Head of caudate nucleus (tissue), 42 donors: ENCODE data around the gene ARL17A.
A peak's percentile ranks its signal among the peaks of the same experiment; 100 is the strongest.
"Not testable (repeated sequence)": the region's sequence is repeated elsewhere in the genome, so short reads cannot be mapped to it uniquely, and the experiment has no call there.

Experiments used
- DNase-seq, 42 donors: peaks; one replicate each; pipeline versions ENCODE4 v3.0.0 to v3.0.0-alpha.2; 2020 to 2021; ENCODE audit warnings: mixed read lengths in 7 of 42
- intact Hi-C: fragments of 100-400 bp; cut with DNase I; formaldehyde crosslinking; loops from one replicate; pipeline ENCODE4 v1.15.0; 2022

The ARL17A gene

DNA sequence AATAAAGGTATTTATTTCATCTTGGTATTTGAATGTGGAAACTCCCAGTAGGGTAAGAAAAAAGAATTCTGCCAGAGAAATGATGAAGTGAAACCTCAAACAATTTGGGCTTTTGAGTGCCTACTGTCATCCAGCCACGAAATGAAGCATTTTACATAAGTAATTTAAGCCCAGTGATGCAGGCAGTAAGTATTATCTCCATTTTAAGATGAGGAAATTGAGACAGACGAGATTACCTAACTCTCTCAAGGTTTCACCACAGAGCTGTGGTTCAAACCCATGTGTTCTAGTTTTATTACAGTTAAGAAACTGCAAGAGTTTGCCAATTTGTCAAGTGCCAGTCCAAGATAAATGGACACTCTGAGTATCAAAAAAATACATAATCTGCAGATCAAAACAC is 13.2 kb downstream of the ARL17A start:
- intact Hi-C loops, DNase-seq: not testable (repeated sequence)

GRCh38 chr17:46560048-46560447 is 19.4 kb downstream of the ARL17A start:
- intact Hi-C loops, DNase-seq: not testable (repeated sequence)

GRCh38 chr17:46559155-46559554 is 20.3 kb downstream of the ARL17A start:
- DNase-seq, intact Hi-C loops: not testable (repeated sequence)

DNA sequence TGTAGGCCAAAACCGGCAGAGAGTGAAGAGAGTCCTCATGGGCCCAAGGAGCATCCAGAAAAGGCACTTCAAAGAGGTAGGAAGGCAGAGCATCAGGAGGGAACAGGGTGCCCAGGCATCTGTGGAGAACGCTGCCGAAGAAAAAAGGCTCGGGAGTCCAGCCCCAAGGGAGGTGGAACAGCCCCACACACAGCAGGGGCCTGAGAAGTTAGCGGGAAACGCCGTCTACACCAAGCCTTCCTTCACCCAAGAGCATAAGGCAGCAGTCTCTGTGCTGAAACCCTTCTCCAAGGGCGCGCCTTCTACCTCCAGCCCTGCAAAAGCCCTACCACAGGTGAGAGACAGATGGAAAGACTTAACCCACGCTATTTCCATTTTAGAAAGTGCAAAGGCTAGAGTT is 30.9 kb downstream of the ARL17A start:
- DNase-seq = peak in 1 of 42 donors; percentile 1
- intact Hi-C loops = not testable (repeated sequence)

DNA sequence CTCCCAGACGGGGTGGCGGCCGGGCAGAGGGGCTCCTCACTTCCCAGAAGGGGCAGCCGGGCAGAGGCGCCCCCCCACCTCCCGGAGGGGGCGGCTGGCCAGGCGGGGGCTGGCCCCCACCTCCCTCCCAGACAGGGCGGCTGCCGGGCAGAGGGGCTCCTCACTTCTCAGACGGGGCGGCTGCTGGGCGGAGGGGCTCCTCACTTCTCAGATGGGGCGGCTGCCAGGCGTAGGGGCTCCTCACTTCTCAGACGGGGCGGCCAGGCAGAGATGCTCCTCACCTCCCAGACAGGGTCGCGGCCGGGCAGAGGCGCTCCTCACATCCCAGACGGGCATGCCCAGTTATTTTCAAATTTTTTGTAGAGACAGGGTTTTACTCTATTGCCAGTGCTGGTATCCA is 44.8 kb downstream of the ARL17A start:
- peak in 12 of 42 donors; percentile 1 to 36 (median 12) for DNase-seq
- intact Hi-C loops = not testable (repeated sequence)

DNA sequence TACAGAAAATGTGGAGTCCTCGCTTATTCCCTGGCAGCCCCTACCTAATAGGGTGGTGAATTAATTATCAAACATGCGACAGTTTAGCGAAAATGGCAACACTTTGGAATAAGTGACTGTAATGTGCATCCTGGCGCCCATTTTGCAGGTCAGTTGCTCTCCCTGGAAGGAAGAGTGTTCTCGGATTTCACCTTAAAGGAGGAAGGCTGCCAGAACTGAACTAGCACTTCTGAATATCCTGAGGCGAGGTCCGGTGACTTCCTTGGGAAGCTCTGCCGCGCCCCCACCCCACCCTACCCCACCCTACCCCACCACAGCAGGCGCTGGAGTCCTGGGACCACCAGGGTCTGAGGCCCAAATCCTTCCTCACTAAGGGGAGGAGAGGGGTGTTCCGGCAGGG is 67.3 kb downstream of the ARL17A start, which contains the start of gene LRRC37A2:
LRRC37A2 (plus strand) TSS at position 301 of the 400 bp plus-strand sequence. CDS start 245 bp downstream, outside the sequence.
- DNase-seq, intact Hi-C loops: not testable (repeated sequence)

- DNase-seq = peak in 2 of 42 donors; percentile 20 to 42
- intact Hi-C loops = not testable (repeated sequence)
Measured at GRCh38 chr17:46505896-46506295, 73.6 kb downstream of the ARL17A start.

GRCh38 chr17:46499437-46500139 is 79.9 kb downstream of the ARL17A start:
- intact Hi-C loops, DNase-seq: not testable (repeated sequence)

- DNase-seq = peak in 7 of 42 donors; percentile 12 to 36 (median 34)
- intact Hi-C loops = not testable (repeated sequence)
Measured at GRCh38 chr17:46492021-46492420, 87.5 kb downstream of the ARL17A start.

DNA sequence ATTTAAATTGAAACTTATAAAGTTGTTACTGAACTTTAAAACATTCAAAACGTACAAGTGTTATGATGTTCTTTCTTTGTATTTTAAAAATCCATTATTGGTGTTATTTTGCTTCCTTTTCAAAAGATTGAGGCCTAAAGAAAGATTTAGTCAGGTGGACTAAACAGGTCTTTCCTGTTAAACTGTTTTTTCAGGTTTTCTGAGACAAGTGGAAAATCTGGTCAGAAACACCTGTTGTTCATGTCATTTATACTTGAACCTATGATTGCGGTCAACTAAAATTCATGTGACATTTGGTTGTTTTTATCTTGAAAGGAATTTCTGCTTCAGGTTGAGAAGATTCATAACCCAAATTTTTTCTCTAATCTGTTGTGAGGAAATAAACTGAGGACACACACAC is 98.2 kb downstream of the ARL17A start:
- intact Hi-C loops = not testable (repeated sequence)

GRCh38 chr17:46478823-46479222 is 100.7 kb downstream of the ARL17A start:
- DNase-seq, intact Hi-C loops: not testable (repeated sequence)

More for the DNA sequence above, 98.2 kb downstream of the ARL17A start:
- DNase-seq = not testable (repeated sequence)

DNA sequence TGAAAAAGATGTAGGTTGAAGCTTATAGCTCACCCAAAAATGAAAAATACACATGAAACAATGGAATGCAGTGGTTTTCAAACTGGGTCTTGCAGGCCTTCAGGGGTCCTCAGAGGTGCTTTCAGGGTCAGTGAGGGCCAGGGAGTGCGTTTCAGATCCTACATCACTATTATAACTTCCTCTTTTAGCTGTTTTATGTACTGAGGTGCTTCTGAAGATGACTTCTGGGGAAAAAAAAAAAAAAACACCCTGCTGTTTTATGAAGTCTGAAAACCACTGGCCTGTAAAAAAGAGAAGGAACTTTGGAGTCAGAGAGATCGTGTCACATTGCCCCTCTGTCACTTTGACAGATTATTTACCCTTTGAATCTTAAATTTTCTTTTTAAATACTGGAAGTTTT is 103.9 kb downstream of the ARL17A start:
- DNase-seq, intact Hi-C loops: not testable (repeated sequence)

DNA sequence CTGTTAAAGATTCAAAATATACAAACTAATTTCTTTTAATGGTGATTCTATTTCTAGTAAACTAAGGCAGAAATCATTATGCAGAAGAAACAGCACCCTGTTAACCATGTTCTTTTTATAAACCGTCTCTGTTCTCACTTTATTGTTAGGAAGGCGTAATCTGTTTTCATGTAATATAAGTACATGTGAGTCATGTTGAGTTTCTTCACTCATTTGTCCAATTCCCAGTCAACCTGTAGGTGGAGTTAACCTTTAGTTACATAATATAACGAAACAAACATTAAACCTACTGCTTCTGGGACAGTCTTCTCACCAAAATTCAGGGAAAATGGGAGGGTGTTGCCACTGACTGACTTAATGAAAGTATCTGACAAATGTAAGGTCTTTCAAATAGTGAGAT is 105.0 kb downstream of the ARL17A start:
- DNase-seq, intact Hi-C loops: not testable (repeated sequence)

DNA sequence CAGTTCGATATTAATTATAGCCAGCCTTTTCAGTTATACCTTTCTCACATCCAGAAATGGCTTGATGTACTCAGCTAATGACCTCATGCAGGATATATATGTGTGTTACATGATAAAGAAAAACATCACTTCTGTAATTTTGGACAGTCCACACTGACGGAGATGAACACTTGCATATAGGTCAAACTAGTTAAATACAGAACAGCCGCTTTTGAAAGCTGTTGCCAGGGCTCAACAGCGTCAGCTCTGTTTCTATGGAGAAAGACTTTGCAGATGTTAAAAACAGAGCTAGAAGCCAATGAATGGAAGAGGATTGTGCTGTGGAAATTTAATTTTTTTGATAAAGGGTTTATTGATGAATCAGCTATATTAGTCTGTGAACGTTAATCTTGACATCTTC is 111.9 kb downstream of the ARL17A start:
- intact Hi-C loops = not testable (repeated sequence)
- DNase-seq = peak in 2 of 42 donors; percentile 1 to 30
